GM13977 (cell line): Measurements from ENCODE around the gene MAGI2.

ENCODE experiments used
- DNase-seq: peaks from one replicate; pipeline ENCODE4 v3.0.0; 2012; ENCODE audit warnings: low spot score
- in situ Hi-C: fragments of 300-500 bp; cut with MboI; formaldehyde crosslinking; loops from one replicate; pipeline ENCODE4 v1.12.0; 2022; ENCODE audit warnings: low sequenced_read_pairs, low pct_unique_long_range_greater_than_20kb, mixed read lengths, inconsistent platforms; ENCODE audit not compliant: unreplicated experiment
- TF ChIP-seq, protein P1 (sequence below): IDR thresholded peaks from 2 replicates; pipeline ENCODE4 v1.5.1; 2012; ENCODE audit warnings: mild to moderate bottlenecking, control low read depth; ENCODE audit not compliant: insufficient read depth; ENCODE audit errors: extremely low read depth, missing control alignments

Gene MAGI2

GRCh38 chr7:77967429-77967828 lies 1486.0 kb downstream of the MAGI2 start:
- DNase-seq: no peak
- in situ Hi-C loops: no loop called here
- TF ChIP-seq, protein P1, sequence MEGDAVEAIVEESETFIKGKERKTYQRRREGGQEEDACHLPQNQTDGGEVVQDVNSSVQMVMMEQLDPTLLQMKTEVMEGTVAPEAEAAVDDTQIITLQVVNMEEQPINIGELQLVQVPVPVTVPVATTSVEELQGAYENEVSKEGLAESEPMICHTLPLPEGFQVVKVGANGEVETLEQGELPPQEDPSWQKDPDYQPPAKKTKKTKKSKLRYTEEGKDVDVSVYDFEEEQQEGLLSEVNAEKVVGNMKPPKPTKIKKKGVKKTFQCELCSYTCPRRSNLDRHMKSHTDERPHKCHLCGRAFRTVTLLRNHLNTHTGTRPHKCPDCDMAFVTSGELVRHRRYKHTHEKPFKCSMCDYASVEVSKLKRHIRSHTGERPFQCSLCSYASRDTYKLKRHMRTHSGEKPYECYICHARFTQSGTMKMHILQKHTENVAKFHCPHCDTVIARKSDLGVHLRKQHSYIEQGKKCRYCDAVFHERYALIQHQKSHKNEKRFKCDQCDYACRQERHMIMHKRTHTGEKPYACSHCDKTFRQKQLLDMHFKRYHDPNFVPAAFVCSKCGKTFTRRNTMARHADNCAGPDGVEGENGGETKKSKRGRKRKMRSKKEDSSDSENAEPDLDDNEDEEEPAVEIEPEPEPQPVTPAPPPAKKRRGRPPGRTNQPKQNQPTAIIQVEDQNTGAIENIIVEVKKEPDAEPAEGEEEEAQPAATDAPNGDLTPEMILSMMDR: no peak
